T-cell (primary cell): Measurements from ENCODE around the gene SPATA6L. TPM values are rescaled to one million over a fixed set of nuclear protein-coding genes. Genes with fewer than 3 reads are reported as not detected.

Source experiments
- ATAC-seq, 4 experiments: fragments of 200-7000 bp in 3 of 4; fragments of 150-1000 bp in 1 of 4; cut with Tn5 transposase; replicated peaks in 1 of 4; 1 replicate in 3 of 4; 2 replicates in 1 of 4; pipeline ENCODE4 v1.10.0; 2021; ENCODE audit warnings: moderate library complexity in 3 of 4, mild to moderate bottlenecking in 2 of 4, moderate number of reproducible peaks in 1 of 4
- CTCF ChIA-PET, 2 donors: fragments of 300-600 bp; sonication (Branson Sonifier 250); formaldehyde crosslinking; loops; one replicate each; lab custom pipeline; 2022; ENCODE audit warnings: antibody characterized with exemption in 2 of 2; lab: Charles Lee
- POLR2A ChIA-PET, 2 donors: fragments of 300-600 bp; sonication (Branson Sonifier 250); formaldehyde crosslinking; loops; one replicate each; lab custom pipeline; 2022; ENCODE audit warnings: antibody characterized with exemption in 2 of 2; lab: Charles Lee
- DNase-seq, 35 experiments: peaks; one replicate each; pipeline versions ENCODE4 v3.0.0 to v3.0.0-alpha.2; 2013 to 2023
- H3K27ac ChIP-seq: one replicate; pipeline ENCODE4 v1.5.1; 2013; ENCODE audit warnings: low read length
- H3K27me3 ChIP-seq, 2 experiments: replicated peaks in 1 of 2; 1 replicate in 1 of 2; 2 replicates in 1 of 2; pipeline versions ENCODE4 v1.6.1 to v1.7.0; 2013; ENCODE audit warnings: low read length in 1 of 2, mixed read lengths in 1 of 2; ENCODE audit not compliant: control insufficient read depth in 2 of 2, insufficient read depth in 2 of 2; ENCODE audit errors: extremely low read depth in 1 of 2
- H3K36me3 ChIP-seq, 2 donors: 1 replicate in 1 of 2; 2 replicates in 1 of 2; pipeline versions ENCODE4 v1.6.1 to v1.7.0; 2013; ENCODE audit warnings: low read length in 1 of 2; ENCODE audit not compliant: control insufficient read depth in 2 of 2, insufficient read depth in 1 of 2; ENCODE audit errors: extremely low read depth in 1 of 2
- H3K4me1 ChIP-seq, 2 experiments: 1 replicate in 1 of 2; 2 replicates in 1 of 2; pipeline versions ENCODE4 v1.6.1 to v1.7.0; 2013; ENCODE audit warnings: low read length in 2 of 2, mixed read lengths in 1 of 2; ENCODE audit not compliant: insufficient read depth in 2 of 2, control insufficient read depth in 1 of 2; ENCODE audit errors: extremely low read depth in 1 of 2
- H3K4me3 ChIP-seq, 2 donors: 1 replicate in 1 of 2; 2 replicates in 1 of 2; pipeline versions ENCODE4 v1.5.1 to v1.7.0; 2013; ENCODE audit warnings: mild to moderate bottlenecking in 2 of 2, low read length in 1 of 2, moderate library complexity in 1 of 2; ENCODE audit not compliant: control insufficient read depth in 1 of 2; ENCODE audit errors: extremely low read depth in 1 of 2
- H3K9me3 ChIP-seq: 2 replicates; pipeline ENCODE4 v1.7.0; 2013
- H3K27ac Mint-ChIP-seq, 2 donors: one replicate each; pipeline ENCODE4 v1.8.0; 2020 to 2021; ENCODE audit warnings: mild to moderate bottlenecking in 2 of 2, mixed read lengths in 2 of 2
- H3K27me3 Mint-ChIP-seq, 2 donors: one replicate each; pipeline ENCODE4 v1.8.0; 2021 to 2022; ENCODE audit warnings: mixed read lengths in 2 of 2
- H3K36me3 Mint-ChIP-seq: one replicate; pipeline ENCODE4 v1.8.0; 2021; ENCODE audit warnings: mixed read lengths
- H3K4me1 Mint-ChIP-seq, 3 donors: one replicate each; pipeline ENCODE4 v1.8.0; 2020 to 2022; ENCODE audit warnings: mixed read lengths in 3 of 3, mild to moderate bottlenecking in 1 of 3
- H3K4me3 Mint-ChIP-seq, 3 donors: one replicate each; pipeline ENCODE4 v1.8.0; 2020 to 2022; ENCODE audit warnings: mild to moderate bottlenecking in 3 of 3, mixed read lengths in 3 of 3, moderate library complexity in 3 of 3
- H3K9me3 Mint-ChIP-seq, 3 donors: one replicate each; pipeline ENCODE4 v1.8.0; 2020 to 2022; ENCODE audit warnings: mixed read lengths in 3 of 3
- WGBS: methylation state at CpG from one replicate; pipeline ENCODE4 v1.1.5; 2013; ENCODE audit warnings: missing lambda C conversion rate; ENCODE audit not compliant: insufficient coverage; 5-methylcytosine and 5-hydroxymethylcytosine counted together
- total RNA-seq, 35 experiments: library from RNA in 6 of 35; stranded (reverse) in 6 of 35; fragments of 120-200 nt in 1 of 35; gene quantifications; one replicate each; pipeline versions ENCODE4 v1.2.1 to v1.2.4 and lab custom pipeline; 2013 to 2026

The SPATA6L gene
- total RNA-seq, 5 donors from 2014 or later (not counting 1 experiment from before 2014, with no cell fraction given), result 1.2 to 5.2 (median 2.5) TPM

DNA sequence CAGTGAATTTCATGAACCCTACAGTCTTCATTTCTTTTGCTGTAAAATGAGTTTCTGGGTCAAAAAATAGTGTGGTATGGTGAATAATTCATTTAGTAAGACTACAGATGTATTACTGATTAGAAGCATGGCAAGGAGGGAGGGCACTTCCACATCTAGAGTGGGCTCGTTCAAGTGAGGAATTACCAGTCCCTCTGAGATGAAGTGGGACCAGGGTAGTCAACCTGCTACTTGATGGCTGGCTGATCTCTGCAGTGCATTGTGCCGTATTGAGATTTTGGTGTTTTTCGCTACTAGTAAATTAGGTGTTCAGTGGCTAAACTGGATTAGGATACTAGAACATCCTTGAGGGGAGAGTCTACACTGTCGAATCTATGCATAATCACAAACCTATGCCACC, 23.9 kb upstream of the SPATA6L start:
- POLR2A ChIA-PET, result no interaction called here
- no peak for DNase-seq

DNA sequence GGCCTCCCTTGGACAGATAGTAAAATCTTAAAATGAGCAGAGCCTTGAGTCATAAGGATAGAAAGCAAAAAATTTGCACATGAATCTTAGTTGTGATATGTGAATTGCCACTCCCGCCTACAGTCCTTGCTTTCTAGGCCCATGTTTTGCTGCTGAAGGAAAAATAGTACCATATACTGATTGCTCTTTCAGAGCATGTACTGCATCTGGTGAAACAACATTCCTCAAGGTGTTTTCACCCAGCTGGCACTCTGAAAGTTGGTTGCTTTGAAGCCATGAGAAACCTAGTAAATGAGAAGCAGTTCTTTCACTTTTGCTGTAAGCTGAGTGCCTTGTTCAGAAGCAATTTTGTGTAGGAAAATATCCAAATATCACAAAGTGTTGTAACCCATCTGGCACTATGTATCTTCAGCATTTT, 23.4 kb upstream of the SPATA6L start:
- peaks cover 47% of the 10 kb centered on the region for H3K36me3 Mint-ChIP-seq

More for the DNA sequence above, 23.9 kb upstream of the SPATA6L start:
- H3K27ac Mint-ChIP-seq, result peak overlapping the region in 1 of 2 donors; percentile 11
- no peaks in the 10 kb centered on the region for H3K9me3 ChIP-seq
- H3K4me3 Mint-ChIP-seq, result no peak overlapping the region
- WGBS, result 40% methylated on average over 1 of the region's 4 CpGs
- no peaks in the 10 kb centered on the region for H3K27me3 Mint-ChIP-seq
- no peak for ATAC-seq
- no peaks in the 10 kb centered on the region for H3K27me3 ChIP-seq
- H3K9me3 Mint-ChIP-seq, result no peaks in the 10 kb centered on the region
- H3K4me1 Mint-ChIP-seq, result peaks cover 42 to 48% (median 44%) of the 10 kb centered on the region in 3 donors
- no peaks in the 10 kb centered on the region for H3K4me1 ChIP-seq
- peaks cover 43% of the 10 kb centered on the region for H3K36me3 Mint-ChIP-seq
- peaks cover 14 to 43% of the 10 kb centered on the region in 2 donors for H3K36me3 ChIP-seq
- no peak overlapping the region for H3K4me3 ChIP-seq
- H3K27ac ChIP-seq, result no peak overlapping the region
- CTCF ChIA-PET, result no interaction called here

GRCh38 chr9:4689021-4689420, 22.7 kb upstream of the SPATA6L start:
- no peak overlapping the region for H3K4me3 Mint-ChIP-seq
- CTCF ChIA-PET, result no interaction called here
- peaks cover 53% of the 10 kb centered on the region in 3 donors for H3K4me1 Mint-ChIP-seq
- no peak overlapping the region for H3K4me3 ChIP-seq
- H3K36me3 Mint-ChIP-seq, result peaks cover 49% of the 10 kb centered on the region
- H3K27me3 Mint-ChIP-seq, result no peaks in the 10 kb centered on the region
- no peaks in the 10 kb centered on the region for H3K4me1 ChIP-seq
- no peaks in the 10 kb centered on the region for H3K27me3 ChIP-seq
- 100% methylated on average over 1 of the region's 2 CpGs for WGBS
- DNase-seq (no peak), ATAC-seq (no peak)
- H3K27ac ChIP-seq, result no peak overlapping the region
- no peaks in the 10 kb centered on the region for H3K9me3 ChIP-seq
- H3K36me3 ChIP-seq, result peaks cover 10 to 42% of the 10 kb centered on the region in 2 donors
- H3K9me3 Mint-ChIP-seq, result no peaks in the 10 kb centered on the region
- H3K27ac Mint-ChIP-seq, result no peak overlapping the region
- POLR2A ChIA-PET, result interaction anchor here in 1 of 2 donors (0.7 kb wide), 1 partner anchor 500 kb away, joined by 3 read pairs; no protein-coding TSS in a partner anchor

More for the DNA sequence above, 23.4 kb upstream of the SPATA6L start:
- CTCF ChIA-PET, result no interaction called here
- Mint-ChIP-seq H3K27me3 (no peaks in the 10 kb centered on the region), H3K9me3 (no peaks in the 10 kb centered on the region), H3K27ac (peak overlapping the region; percentile 65 to 68), H3K4me3 (no peak overlapping the region), H3K4me1 (peaks cover 47 to 50% (median 47%) of the 10 kb centered on the region in 3 donors)
- H3K9me3 ChIP-seq, result no peaks in the 10 kb centered on the region
- no peaks in the 10 kb centered on the region for H3K4me1 ChIP-seq
- no peak overlapping the region for H3K4me3 ChIP-seq
- no peaks in the 10 kb centered on the region for H3K27me3 ChIP-seq
- peaks cover 12 to 46% of the 10 kb centered on the region in 2 donors for H3K36me3 ChIP-seq
- H3K27ac ChIP-seq, result no peak overlapping the region
- ATAC-seq (no peak), DNase-seq (no peak)
- WGBS, result no CpG with 5 or more reads among the region's 1 CpG
- POLR2A ChIA-PET, result no interaction called here

- no peak overlapping the region for H3K27ac Mint-ChIP-seq
These were observed 20.3 kb upstream of the SPATA6L start for GRCh38 chr9:4686584-4686983.

DNA sequence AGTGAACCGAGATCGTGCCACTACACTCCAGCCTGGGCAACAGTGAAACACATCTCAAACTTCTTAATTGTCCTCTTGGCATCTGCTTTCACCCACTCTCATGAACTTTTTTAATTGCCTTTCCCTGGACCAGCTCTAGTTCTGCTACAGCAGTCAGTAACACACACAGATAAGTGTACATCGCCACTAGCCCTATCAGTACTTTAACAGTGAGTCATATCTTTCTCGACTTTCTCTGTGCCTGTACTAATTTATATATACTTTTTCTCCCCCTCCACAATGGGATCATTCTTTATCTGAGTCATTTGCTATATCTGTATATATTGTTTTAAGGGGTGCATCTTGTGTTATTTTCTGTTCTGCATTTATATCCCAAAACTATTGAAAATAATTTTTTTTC, 19.8 kb upstream of the SPATA6L start:
- Mint-ChIP-seq H3K9me3 (no peaks in the 10 kb centered on the region), H3K27ac (peak overlapping the region; percentile 6 to 18), H3K4me3 (no peak overlapping the region), H3K36me3 (peaks cover 46% of the 10 kb centered on the region), H3K27me3 (no peaks in the 10 kb centered on the region), H3K4me1 (peaks cover 49 to 56% (median 51%) of the 10 kb centered on the region in 3 donors)
- peaks cover 2 to 7% of the 10 kb centered on the region in 2 experiments for H3K4me1 ChIP-seq
- no peak for ATAC-seq
- H3K27ac ChIP-seq, result no peak overlapping the region
- 100% methylated on average over 2 of the region's 4 CpGs for WGBS
- no peak overlapping the region for H3K4me3 ChIP-seq
- POLR2A ChIA-PET, result interaction anchor here in 1 of 2 donors (1.1 kb wide), 1 partner anchor 60 kb away, joined by 4 read pairs; no protein-coding TSS in a partner anchor
- H3K9me3 ChIP-seq, result no peaks in the 10 kb centered on the region
- peaks cover 10 to 34% of the 10 kb centered on the region in 2 donors for H3K36me3 ChIP-seq
- DNase-seq, result no peak
- H3K27me3 ChIP-seq, result no peaks in the 10 kb centered on the region
- CTCF ChIA-PET, result no interaction called here

More at GRCh38 chr9:4686584-4686983, 20.3 kb upstream of the SPATA6L start:
- Histone ChIP-seq H3K27ac (no peak overlapping the region), H3K4me1 (peaks cover 1 to 4% of the 10 kb centered on the region in 2 experiments), H3K4me3 (no peak overlapping the region), H3K9me3 (no peaks in the 10 kb centered on the region), H3K27me3 (no peaks in the 10 kb centered on the region), H3K36me3 (peaks cover 10 to 38% of the 10 kb centered on the region in 2 donors)
- CTCF ChIA-PET, result interaction anchor here in 1 of 2 donors (1.1 kb wide), 1 partner anchor 54 kb away, joined by 3 read pairs; no protein-coding TSS in a partner anchor
- POLR2A ChIA-PET, result interaction anchor here in 1 of 2 donors (1.1 kb wide), 1 partner anchor 60 kb away, joined by 4 read pairs; no protein-coding TSS in a partner anchor
- WGBS, result no CpG with 5 or more reads among the region's 1 CpG
- ATAC-seq (no peak), DNase-seq (no peak)
- Mint-ChIP-seq H3K36me3 (peaks cover 50% of the 10 kb centered on the region), H3K9me3 (no peaks in the 10 kb centered on the region), H3K4me1 (peaks cover 53 to 61% (median 56%) of the 10 kb centered on the region in 3 donors), H3K27me3 (no peaks in the 10 kb centered on the region), H3K4me3 (no peak overlapping the region)

- peaks cover 8 to 25% of the 10 kb centered on the region in 2 donors for H3K36me3 ChIP-seq
- 93% methylated on average over 4 of the region's 4 CpGs for WGBS
- ATAC-seq (no peak), DNase-seq (no peak)
- POLR2A ChIA-PET, result interaction anchor here in 1 of 2 donors (0.7 kb wide), 1 partner anchor 150 kb away, joined by 3 read pairs; no protein-coding TSS in a partner anchor
- H3K4me1 ChIP-seq, result peaks cover 7 to 14% of the 10 kb centered on the region in 2 experiments
- no peaks in the 10 kb centered on the region for H3K27me3 Mint-ChIP-seq
- H3K9me3 ChIP-seq, result no peaks in the 10 kb centered on the region
- no peak overlapping the region for H3K27ac ChIP-seq
- no peaks in the 10 kb centered on the region for H3K27me3 ChIP-seq
- H3K9me3 Mint-ChIP-seq, result no peaks in the 10 kb centered on the region
- peaks cover 34% of the 10 kb centered on the region for H3K36me3 Mint-ChIP-seq
- H3K4me3 Mint-ChIP-seq, result no peak overlapping the region
- peak overlapping the region; percentile 21 to 45 for H3K27ac Mint-ChIP-seq
- peaks cover 40 to 44% (median 41%) of the 10 kb centered on the region in 3 donors for H3K4me1 Mint-ChIP-seq
- no peak overlapping the region for H3K4me3 ChIP-seq
- CTCF ChIA-PET, result interaction anchor here (0.5 to 0.6 kb wide), 3 partner anchors 299 to 915 kb away, joined by 3 to 4 read pairs (median 3); no protein-coding TSS in a partner anchor
These were observed 18.5 kb upstream of the SPATA6L start for GRCh38 chr9:4684820-4685219.
